ENCODE data around the gene UFM1. TPM values are rescaled to one million over a fixed set of nuclear protein-coding genes. Genes with fewer than 3 reads are reported as not detected.
A peak's percentile ranks its signal among the peaks of the same experiment; 100 is the strongest.

Gene UFM1
- total and polyA plus RNA-seq, 8 donors: 12.7 to 147 (median 38.8) TPM

DNA sequence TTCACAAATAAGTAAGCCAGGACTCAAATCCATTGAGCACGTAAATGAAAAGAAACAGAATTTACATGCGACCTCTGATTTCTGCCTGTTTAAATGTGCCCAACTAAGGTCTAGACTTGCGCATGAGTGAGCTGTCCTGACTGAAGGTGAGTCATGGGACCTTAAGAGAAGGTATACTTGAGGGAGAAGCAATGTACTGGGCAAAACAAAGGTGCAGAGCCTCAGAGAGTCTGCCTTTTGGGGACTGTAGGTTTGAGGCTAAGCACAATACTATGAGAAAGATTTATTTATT lies 45.8 kb downstream of the UFM1 start:
- 66 to 87% (median 76%) methylated on average over 3 of the region's 3 CpGs for WGBS, 5 donors
- DNase-seq: no peak

DNA sequence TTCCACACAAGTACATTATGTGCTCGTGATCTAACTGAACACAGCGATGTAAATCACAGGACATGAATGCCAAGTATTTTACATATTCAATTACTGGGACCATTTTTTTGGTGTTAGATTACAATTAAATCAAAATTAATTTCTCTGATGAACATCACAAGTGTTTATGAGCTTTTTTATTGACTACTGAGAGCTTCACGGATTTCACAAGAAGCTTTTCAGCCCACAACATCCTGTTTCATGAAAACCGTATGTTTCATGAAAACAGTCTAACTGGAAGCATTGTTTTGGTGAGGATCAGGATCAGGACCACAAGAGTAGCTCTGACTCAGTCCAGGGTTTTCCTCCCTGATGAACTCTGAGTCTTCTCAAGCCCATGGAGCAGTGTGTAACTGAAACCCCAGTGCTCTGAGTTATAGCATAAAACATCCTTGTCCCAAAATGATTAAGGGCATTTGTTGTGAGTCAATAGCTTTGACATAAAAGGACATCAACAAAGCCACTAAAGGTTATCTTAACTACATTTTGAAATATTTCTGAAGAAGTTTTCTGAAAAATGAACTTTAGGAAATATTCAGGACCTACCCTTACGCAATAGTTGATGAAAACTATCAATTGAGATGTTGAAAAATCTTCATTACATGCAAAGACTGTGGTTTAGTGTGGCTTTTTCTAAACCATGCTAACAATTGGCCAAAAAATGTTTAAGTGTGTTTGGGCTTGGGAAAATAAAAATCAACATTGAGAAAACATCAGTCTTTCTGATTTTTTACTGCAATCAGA lies 49.3 kb downstream of the UFM1 start:
- no peaks in the 10 kb centered on the region for H3K27me3 ChIP-seq
- H3K4me1 ChIP-seq: no peaks in the 10 kb centered on the region
- H3K36me3 ChIP-seq: no peaks in the 10 kb centered on the region
- peak in 1 of 2 donors; percentile 11 for DNase-seq
- H3K9me3 ChIP-seq: peaks cover 0 to under 1% (median 0%) of the 10 kb centered on the region in 4 donors
- no peak overlapping the region for H3K4me3 ChIP-seq
- TF ChIP-seq POLR2A (IDR thresholded peaks at IDR 0.05) (no peak), POLR2AphosphoS5 (IDR thresholded peaks at IDR 0.05) (no peak), EP300 (IDR thresholded peaks at IDR 0.05) (no peak)
- TF ChIP-seq, protein P1, sequence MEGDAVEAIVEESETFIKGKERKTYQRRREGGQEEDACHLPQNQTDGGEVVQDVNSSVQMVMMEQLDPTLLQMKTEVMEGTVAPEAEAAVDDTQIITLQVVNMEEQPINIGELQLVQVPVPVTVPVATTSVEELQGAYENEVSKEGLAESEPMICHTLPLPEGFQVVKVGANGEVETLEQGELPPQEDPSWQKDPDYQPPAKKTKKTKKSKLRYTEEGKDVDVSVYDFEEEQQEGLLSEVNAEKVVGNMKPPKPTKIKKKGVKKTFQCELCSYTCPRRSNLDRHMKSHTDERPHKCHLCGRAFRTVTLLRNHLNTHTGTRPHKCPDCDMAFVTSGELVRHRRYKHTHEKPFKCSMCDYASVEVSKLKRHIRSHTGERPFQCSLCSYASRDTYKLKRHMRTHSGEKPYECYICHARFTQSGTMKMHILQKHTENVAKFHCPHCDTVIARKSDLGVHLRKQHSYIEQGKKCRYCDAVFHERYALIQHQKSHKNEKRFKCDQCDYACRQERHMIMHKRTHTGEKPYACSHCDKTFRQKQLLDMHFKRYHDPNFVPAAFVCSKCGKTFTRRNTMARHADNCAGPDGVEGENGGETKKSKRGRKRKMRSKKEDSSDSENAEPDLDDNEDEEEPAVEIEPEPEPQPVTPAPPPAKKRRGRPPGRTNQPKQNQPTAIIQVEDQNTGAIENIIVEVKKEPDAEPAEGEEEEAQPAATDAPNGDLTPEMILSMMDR (IDR thresholded peaks at IDR 0.05): no peak
- peak overlapping the region in 1 of 5 donors; percentile 35 for H3K27ac ChIP-seq
- WGBS, 5 donors: 56 to 60% (median 59%) methylated on average over 5 of the region's 5 CpGs
- intact Hi-C loops (cut with DNase I; ENCODE audit: low total_unique reads): no loop called here

More for the DNA sequence above, 45.8 kb downstream of the UFM1 start:
- no peak overlapping the region for H3K4me3 ChIP-seq
- no peaks in the 10 kb centered on the region for H3K9me3 ChIP-seq
- intact Hi-C loops (cut with DNase I; ENCODE audit: low total_unique reads): no loop called here
- TF ChIP-seq EP300 (IDR thresholded peaks at IDR 0.05): no peak
- no peak for TF ChIP-seq POLR2A (IDR thresholded peaks at IDR 0.05)
- TF ChIP-seq, protein P1 (IDR thresholded peaks at IDR 0.05): no peak
- TF ChIP-seq POLR2AphosphoS5 (IDR thresholded peaks at IDR 0.05): no peak
- no peaks in the 10 kb centered on the region for H3K36me3 ChIP-seq
- no peaks in the 10 kb centered on the region for H3K4me1 ChIP-seq
- no peaks in the 10 kb centered on the region for H3K27me3 ChIP-seq
- no peak overlapping the region for H3K27ac ChIP-seq

DNA sequence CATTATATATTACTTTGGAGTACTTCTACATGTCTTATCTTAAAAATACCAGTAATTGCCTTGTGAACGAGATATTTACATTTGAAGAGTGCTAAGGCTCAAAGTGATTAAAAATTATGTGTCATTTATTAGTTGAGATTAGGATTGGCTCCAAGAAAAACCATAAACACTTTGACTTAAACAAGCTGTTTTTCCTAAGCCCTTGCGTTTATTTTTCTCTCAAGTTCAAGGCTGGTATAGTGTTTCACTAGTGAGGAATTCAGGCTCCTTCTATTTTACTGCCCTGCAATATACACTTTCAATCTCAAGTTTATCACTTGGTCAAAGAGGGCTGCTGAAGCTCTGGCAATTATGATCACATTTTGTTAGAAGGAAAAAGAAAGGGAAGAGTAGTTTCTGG lies 49.9 kb downstream of the UFM1 start:
- intact Hi-C loops (cut with DNase I; ENCODE audit: low total_unique reads): no loop called here
- Histone ChIP-seq H3K27ac (peak overlapping the region in 1 of 5 donors; percentile 35), H3K4me1 (no peaks in the 10 kb centered on the region), H3K9me3 (peaks cover 0 to 3% (median 0%) of the 10 kb centered on the region in 4 donors), H3K27me3 (no peaks in the 10 kb centered on the region), H3K36me3 (no peaks in the 10 kb centered on the region), H3K4me3 (no peak overlapping the region)
- TF ChIP-seq, protein P1 (IDR thresholded peaks at IDR 0.05): no peak
- TF ChIP-seq POLR2AphosphoS5 (IDR thresholded peaks at IDR 0.05) (no peak), EP300 (IDR thresholded peaks at IDR 0.05) (no peak), POLR2A (IDR thresholded peaks at IDR 0.05) (no peak)
- DNase-seq: no peak
- 30 to 40% (median 35%) methylated on average over 2 of the region's 2 CpGs for WGBS, 5 donors

GRCh38 chr13:38401276-38401675 lies 51.6 kb downstream of the UFM1 start:
- TF ChIP-seq, protein P1 (IDR thresholded peaks at IDR 0.05): no peak
- no peak for TF ChIP-seq EP300 (IDR thresholded peaks at IDR 0.05)
- no peak for TF ChIP-seq POLR2AphosphoS5 (IDR thresholded peaks at IDR 0.05)
- no peak for TF ChIP-seq POLR2A (IDR thresholded peaks at IDR 0.05)
- Histone ChIP-seq H3K4me1 (no peaks in the 10 kb centered on the region), H3K4me3 (no peak overlapping the region), H3K36me3 (no peaks in the 10 kb centered on the region), H3K27ac (no peak overlapping the region), H3K27me3 (no peaks in the 10 kb centered on the region), H3K9me3 (peaks cover 0 to 3% (median 0%) of the 10 kb centered on the region in 4 donors)
- no peak for DNase-seq
- intact Hi-C loops (cut with DNase I; ENCODE audit: low total_unique reads): no loop called here
